ENCODE data around the gene NINJ1. TPM values are rescaled to one million over a fixed set of nuclear protein-coding genes. Genes with fewer than 3 reads are reported as not detected.

The NINJ1 gene
- total and polyA plus RNA-seq, 2 of the 13 experiments (the other 11 are each of a cell fraction or from before 2014, with no cell fraction given): 81.2 to 92.1 TPM

- TF ChIP-seq ZGPAT (CRISPR knock-in tag; IDR thresholded peaks at IDR 0.05) (peak; percentile 85), HNF4G (IDR thresholded peaks at IDR 0.05; ENCODE audit: borderline replicate concordance, low read depth, low read length) (peak; percentile 62; the same call in 1 of the 2 replicates), HNF4G (CRISPR knock-in tag; IDR thresholded peaks at IDR 0.05; ENCODE audit: borderline replicate concordance, low read depth) (0 out of 2 replicates have a peak, but pooled peaks have one; percentile 69), PATZ1 (CRISPR knock-in tag; IDR thresholded peaks at IDR 0.05) (peak; percentile 87), ZNF468 (CRISPR knock-in tag; IDR thresholded peaks at IDR 0.05) (no peak), ZNF597 (CRISPR knock-in tag; IDR thresholded peaks at IDR 0.05) (no peak), THYN1 (CRISPR knock-in tag; IDR thresholded peaks at IDR 0.05; ENCODE audit: borderline replicate concordance, low read depth) (no peak), FOXA3 (CRISPR knock-in tag; IDR thresholded peaks at IDR 0.05) (peak; percentile 79), KMT2B (CRISPR knock-in tag; IDR thresholded peaks at IDR 0.05) (peak; percentile 57; the same call in 1 of the 2 replicates), CERS6 (CRISPR knock-in tag; IDR thresholded peaks at IDR 0.05) (no peak), RBM39 (IDR thresholded peaks at IDR 0.05; ENCODE audit: low read depth, low read length, poor library complexity, severe bottlenecking) (peak; percentile 48), GRHL1 (CRISPR knock-in tag; conservative IDR thresholded peaks at IDR 0.05) (no peak), ELF4 (CRISPR knock-in tag; IDR thresholded peaks at IDR 0.05; ENCODE audit: borderline replicate concordance) (no peak), JARID2 (CRISPR knock-in tag; IDR thresholded peaks at IDR 0.05; ENCODE audit: insufficient replicate concordance) (peak; percentile 83), HIC2 (CRISPR knock-in tag; IDR thresholded peaks at IDR 0.05; ENCODE audit: low read depth) (peak; percentile 64; the same call in 1 of the 2 replicates), RXRA (CRISPR knock-in tag; IDR thresholded peaks at IDR 0.05) (peak; percentile 94), ZNF20 (CRISPR knock-in tag; IDR thresholded peaks at IDR 0.05) (no peak)
Observed at GRCh38 chr9:93112116-93112863, 21.8 kb downstream of the NINJ1 start (continued).
